ENCODE data around the gene DOK1. TPM values are rescaled to one million over a fixed set of nuclear protein-coding genes. Genes with fewer than 3 reads are reported as not detected.

Gene DOK1
- total RNA-seq, 1 experiment from 2014 or later, result 3.4 TPM

DNA sequence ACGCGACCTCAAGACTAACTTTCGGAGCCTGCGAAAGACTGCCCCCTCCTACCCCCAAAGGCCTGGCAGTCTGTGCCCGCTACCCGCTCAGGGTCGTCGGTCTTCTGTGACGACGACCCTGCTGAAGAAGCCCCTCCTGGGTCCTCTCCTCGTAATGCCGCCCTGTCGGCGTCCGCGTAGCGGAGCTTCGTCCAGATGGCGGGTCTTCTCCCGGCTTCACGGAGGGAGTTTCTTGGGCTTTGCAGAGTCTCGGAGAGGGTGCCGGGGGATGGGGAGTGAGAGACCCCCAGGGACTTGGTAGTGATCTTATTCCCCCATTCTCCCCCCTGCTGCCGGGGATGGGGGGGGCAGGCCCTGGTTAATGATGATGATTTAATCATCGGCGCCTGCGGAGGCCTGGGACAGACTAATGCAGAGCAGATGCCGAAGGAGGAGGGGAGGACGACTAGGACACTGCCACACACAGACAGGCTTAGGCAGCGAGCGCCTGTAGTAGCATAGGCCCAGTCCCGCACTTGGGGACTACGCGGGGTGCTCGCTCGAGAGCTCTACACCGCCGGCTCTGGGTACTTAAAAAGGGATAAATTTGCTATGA lies 46.5 kb upstream of the DOK1 start:
- TF ChIP-seq, protein P1, sequence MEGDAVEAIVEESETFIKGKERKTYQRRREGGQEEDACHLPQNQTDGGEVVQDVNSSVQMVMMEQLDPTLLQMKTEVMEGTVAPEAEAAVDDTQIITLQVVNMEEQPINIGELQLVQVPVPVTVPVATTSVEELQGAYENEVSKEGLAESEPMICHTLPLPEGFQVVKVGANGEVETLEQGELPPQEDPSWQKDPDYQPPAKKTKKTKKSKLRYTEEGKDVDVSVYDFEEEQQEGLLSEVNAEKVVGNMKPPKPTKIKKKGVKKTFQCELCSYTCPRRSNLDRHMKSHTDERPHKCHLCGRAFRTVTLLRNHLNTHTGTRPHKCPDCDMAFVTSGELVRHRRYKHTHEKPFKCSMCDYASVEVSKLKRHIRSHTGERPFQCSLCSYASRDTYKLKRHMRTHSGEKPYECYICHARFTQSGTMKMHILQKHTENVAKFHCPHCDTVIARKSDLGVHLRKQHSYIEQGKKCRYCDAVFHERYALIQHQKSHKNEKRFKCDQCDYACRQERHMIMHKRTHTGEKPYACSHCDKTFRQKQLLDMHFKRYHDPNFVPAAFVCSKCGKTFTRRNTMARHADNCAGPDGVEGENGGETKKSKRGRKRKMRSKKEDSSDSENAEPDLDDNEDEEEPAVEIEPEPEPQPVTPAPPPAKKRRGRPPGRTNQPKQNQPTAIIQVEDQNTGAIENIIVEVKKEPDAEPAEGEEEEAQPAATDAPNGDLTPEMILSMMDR (IDR thresholded peaks at IDR 0.05; ENCODE audit: unreplicated experiment), result no peak
- Mint-ChIP-seq H3K36me3 (ENCODE audit: insufficient read depth, unreplicated experiment) (peaks cover 45% of the 10 kb centered on the region), H3K9me3 (ENCODE audit: unreplicated experiment) (no peaks in the 10 kb centered on the region), H3K27me3 (ENCODE audit: insufficient read depth, unreplicated experiment) (no peaks in the 10 kb centered on the region), H3K4me1 (ENCODE audit: insufficient read depth, unreplicated experiment) (peaks cover 28% of the 10 kb centered on the region), H3K27ac (ENCODE audit: low read depth, unreplicated experiment) (peak overlapping the region; percentile 98), H3K4me3 (ENCODE audit: unreplicated experiment) (peak overlapping the region; percentile 88)
- BruUV-seq (replicated peaks), result TSS peak; percentile 78
- ChIA-PET CTCF (interaction anchor here (1.0 to 3.5 kb wide), 3 partner anchors 11 to 79 kb away, joined by 3 to 18 read pairs (median 16); partner anchors contain the start of genes CCDC142 and TTC31), POLR2A (interaction anchor here (0.6 to 8.6 kb wide), 12 partner anchors 9 to 362 kb away, joined by 3 to 135 read pairs (median 4); partner anchors contain the start of genes AUP1, CCDC142, DQX1 and HTRA2)
- intact Hi-C loops (cut with micrococcal nuclease), result loop anchor here (1.0 kb wide), 2 partner anchors 21 to 79 kb away; partner anchors contain the start of genes AUP1 and HTRA2
- peak; percentile 24 for DNase-seq (ENCODE audit: unreplicated experiment)

DNA sequence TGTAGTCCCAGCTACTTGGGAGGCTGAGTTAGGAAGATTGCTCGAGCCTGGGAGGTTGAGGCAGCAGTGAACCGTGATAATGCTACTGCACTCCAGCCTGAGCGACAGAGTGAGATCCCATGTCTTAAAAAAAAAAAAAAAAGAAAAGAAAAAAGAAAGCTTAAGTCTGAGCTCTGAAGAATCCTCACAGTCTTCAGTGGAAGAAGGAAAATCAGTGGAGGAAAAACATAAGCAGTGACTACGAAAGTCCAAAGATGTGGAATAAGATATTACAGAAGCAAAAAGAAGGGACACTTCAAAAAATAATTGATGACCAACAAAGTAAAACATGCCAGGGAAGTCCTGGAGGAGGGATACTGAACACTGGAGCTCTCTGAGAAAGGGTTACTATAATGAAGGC lies 44.2 kb upstream of the DOK1 start:
- Mint-ChIP-seq H3K27me3 (ENCODE audit: insufficient read depth, unreplicated experiment) (no peaks in the 10 kb centered on the region), H3K4me1 (ENCODE audit: insufficient read depth, unreplicated experiment) (peaks cover 20% of the 10 kb centered on the region), H3K36me3 (ENCODE audit: insufficient read depth, unreplicated experiment) (peaks cover 23% of the 10 kb centered on the region), H3K4me3 (ENCODE audit: unreplicated experiment) (no peak overlapping the region), H3K9me3 (ENCODE audit: unreplicated experiment) (no peaks in the 10 kb centered on the region), H3K27ac (ENCODE audit: low read depth, unreplicated experiment) (no peak overlapping the region)
- BruUV-seq (replicated peaks), result no TSS peak
- TF ChIP-seq, protein P1 (IDR thresholded peaks at IDR 0.05; ENCODE audit: unreplicated experiment), result no peak
- no peak for DNase-seq (ENCODE audit: unreplicated experiment)
- intact Hi-C loops (cut with micrococcal nuclease), result no loop called here
- POLR2A ChIA-PET, result interaction anchor here (0.8 to 8.6 kb wide), 3 partner anchors 10 to 65 kb away, joined by 3 to 135 read pairs (median 4); partner anchors contain the start of genes AUP1, DQX1 and HTRA2
- CTCF ChIA-PET, result interaction anchor here (0.6 to 3.5 kb wide), 3 partner anchors 27 to 366 kb away, joined by 6 to 16 read pairs (median 8); partner anchors contain the start of genes CCDC142 and TTC31

DNA sequence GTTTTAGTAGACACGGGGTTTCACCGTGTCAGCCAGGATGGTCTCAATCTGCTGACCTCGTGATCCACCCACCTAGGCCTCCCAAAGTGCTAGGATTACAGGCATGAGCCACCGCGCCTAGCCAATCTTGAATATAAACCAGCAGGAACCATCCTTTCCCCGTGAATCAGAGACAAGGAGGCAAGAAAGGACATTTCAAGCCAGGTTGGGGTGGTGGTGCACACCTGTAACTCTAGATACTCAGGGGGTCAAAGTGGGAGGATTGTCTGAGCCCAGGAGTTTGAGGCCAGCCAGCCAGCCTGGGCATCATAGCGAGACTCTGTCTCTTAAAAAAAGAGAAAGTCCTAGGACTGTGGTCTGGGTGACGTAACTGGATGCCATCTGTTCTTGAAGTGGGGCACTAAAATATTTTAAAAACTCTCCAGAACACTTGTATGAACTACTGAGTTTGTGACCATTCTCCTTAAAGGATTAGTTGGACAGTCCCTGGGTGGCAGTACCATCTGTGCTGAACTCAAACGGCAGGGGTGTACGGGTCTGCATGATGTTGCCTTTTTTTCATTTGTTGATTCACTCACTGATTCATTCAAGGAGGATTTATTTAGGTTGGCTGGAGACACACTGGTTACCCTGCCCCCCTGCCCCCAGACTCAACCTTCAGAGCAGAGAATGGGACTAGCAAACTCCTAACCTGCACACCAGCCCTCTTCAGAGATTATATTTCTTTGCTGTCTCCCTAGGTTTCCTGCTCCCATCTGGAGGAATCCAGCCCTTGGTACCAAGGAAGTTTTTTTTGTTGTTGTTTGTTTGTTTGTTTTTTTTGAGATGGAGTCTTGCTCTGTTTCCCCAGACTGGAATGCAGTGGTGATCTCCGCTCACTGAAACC lies 43.2 kb upstream of the DOK1 start:
- Mint-ChIP-seq H3K4me3 (ENCODE audit: unreplicated experiment) (no peak overlapping the region), H3K27me3 (ENCODE audit: insufficient read depth, unreplicated experiment) (no peaks in the 10 kb centered on the region), H3K36me3 (ENCODE audit: insufficient read depth, unreplicated experiment) (peaks cover 12% of the 10 kb centered on the region), H3K4me1 (ENCODE audit: insufficient read depth, unreplicated experiment) (peaks cover 12% of the 10 kb centered on the region), H3K27ac (ENCODE audit: low read depth, unreplicated experiment) (no peak overlapping the region), H3K9me3 (ENCODE audit: unreplicated experiment) (no peaks in the 10 kb centered on the region)
- TF ChIP-seq, protein P1 (IDR thresholded peaks at IDR 0.05; ENCODE audit: unreplicated experiment), result no peak
- no TSS peak for BruUV-seq (replicated peaks)
- DNase-seq (ENCODE audit: unreplicated experiment), result no peak
- CTCF ChIA-PET, result no interaction called here
- intact Hi-C loops (cut with micrococcal nuclease), result no loop called here
- POLR2A ChIA-PET, result interaction anchor here (0.8 to 8.6 kb wide), 3 partner anchors 9 to 18 kb away, joined by 3 to 135 read pairs (median 3); partner anchors contain the start of genes AUP1, DQX1 and HTRA2
